Spleen (tissue), 11 donors: ENCODE results near the gene TRAPPC6A. TPM values are rescaled to one million over a fixed set of nuclear protein-coding genes. Genes with fewer than 3 reads are reported as not detected.

ENCODE experiments used
- DNase-seq: peaks from one replicate; pipeline ENCODE4 v3.0.0-alpha.2; 2020
- H3K27ac ChIP-seq, 8 donors: fragments of 200-600 bp; sonication (generic) in 7 of 8; 1 replicate in 4 of 8; 2 replicates in 4 of 8; pipeline versions ENCODE4 v1.5.0 to v1.8.0; 2016 to 2021; ENCODE audit warnings: inconsistent platforms in 4 of 8, mild to moderate bottlenecking in 4 of 8, moderate library complexity in 1 of 8
- H3K27me3 ChIP-seq, 7 donors: fragments of 200-600 bp; sonication (generic) in 6 of 7; replicated peaks in 1 of 7; 1 replicate in 4 of 7; 2 replicates in 3 of 7; pipeline versions ENCODE4 v1.5.0 to v1.8.0; 2016 to 2021; ENCODE audit warnings: inconsistent platforms in 3 of 7, mild to moderate bottlenecking in 1 of 7
- H3K36me3 ChIP-seq, 6 donors: fragments of 200-600 bp; sonication (generic) in 5 of 6; 1 replicate in 4 of 6; 2 replicates in 2 of 6; pipeline versions ENCODE4 v1.5.0 to v1.8.0; 2016 to 2021; ENCODE audit warnings: inconsistent platforms in 2 of 6
- H3K4me1 ChIP-seq, 6 donors: fragments of 200-600 bp; sonication (generic) in 5 of 6; 1 replicate in 3 of 6; 2 replicates in 3 of 6; pipeline versions ENCODE4 v1.5.0 to v1.8.0; 2016 to 2021; ENCODE audit warnings: inconsistent platforms in 3 of 6
- H3K4me3 ChIP-seq, 8 donors: fragments of 200-600 bp; sonication (generic) in 7 of 8; 1 replicate in 4 of 8; 2 replicates in 4 of 8; pipeline versions ENCODE4 v1.5.0 to v1.8.0; 2016 to 2021; ENCODE audit warnings: inconsistent platforms in 4 of 8, mild to moderate bottlenecking in 4 of 8, moderate library complexity in 2 of 8
- H3K9me3 ChIP-seq, 8 donors: fragments of 200-600 bp; sonication (generic) in 7 of 8; 1 replicate in 4 of 8; 2 replicates in 4 of 8; pipeline versions ENCODE4 v1.5.0 to v1.8.0; 2016 to 2021; ENCODE audit warnings: inconsistent platforms in 4 of 8
- POLR2A ChIP-seq, 3 donors: fragments of 450-650 bp; IDR thresholded peaks; one replicate each; pipeline ENCODE4 v1.5.1; 2017; ENCODE audit warnings: antibody characterized with exemption in 3 of 3, mild to moderate bottlenecking in 1 of 3
- POLR2AphosphoS5 ChIP-seq, 3 donors: sonication (generic); formaldehyde crosslinking; IDR thresholded peaks; one replicate each; pipeline ENCODE4 v1.5.1; 2017; ENCODE audit warnings: antibody characterized with exemption in 3 of 3
- WGBS, 5 donors: extraction: QIAGEN DNeasy Blood & Tissue Kit in 3 of 5; methylation state at CpG; one replicate each; pipeline versions ENCODE4 v1.1.5 to v1.1.7; 2013 to 2018; 5-methylcytosine and 5-hydroxymethylcytosine counted together
- intact Hi-C: fragments of 100-400 bp; cut with DNase I; formaldehyde crosslinking; loops from one replicate; pipeline ENCODE4 v1.15.0; 2023; ENCODE audit warnings: low total_unique reads
- polyA plus RNA-seq, 3 donors: library from polyadenylated mRNA; stranded (reverse); fragments of 200-250 nt; gene quantifications; one replicate each; pipeline ENCODE4 v1.2.1, GENCODE V29; 2013
- total RNA-seq, 7 donors: library from RNA; depleted of rRNA in 3 of 7; stranded (reverse); fragments of >200 nt in 3 of 7; fragmentation: NEBNext Ultra II Directional in 4 of 7; extraction: Animal tissue kit (Norgen Biotek cat#: 25700) in 4 of 7; gene quantifications; one replicate each; pipeline versions ENCODE4 v1.1.0 to v1.2.1, GENCODE V29; 2016 to 2021
- TF ChIP-seq, protein P1 (sequence below), 11 experiments: fragments of 200-600 bp in 7 of 11; fragments of 450-650 bp in 4 of 11; sonication (generic) in 4 of 11; IDR thresholded peaks in 8 of 11; conservative IDR thresholded peaks in 3 of 11; 1 replicate in 7 of 11; 2 replicates in 4 of 11; pipeline versions ENCODE4 v1.4.0 to v1.8.0; 2016 to 2021; ENCODE audit warnings: antibody characterized with exemption in 11 of 11, inconsistent platforms in 4 of 11, mild to moderate bottlenecking in 1 of 11
- donor health status: healthy with polysubstance abuse.
- donor health status: DM: no; HTN: no; CAD: no; lungs with moderate emphysema.
- donor health status: DM: no; HTN: no; CAD: no.
- donor health status: Bipolar disorder and iron deficiency.
- donor health status: healthy.
- donor health status: DM: no; HTN: no; CAD: no.
- donor health status: DM: yes; HTN: yes; CAD: no.

The TRAPPC6A gene
- total and polyA plus RNA-seq, 10 donors: 25.9 to 109 (median 39.8) TPM

DNA sequence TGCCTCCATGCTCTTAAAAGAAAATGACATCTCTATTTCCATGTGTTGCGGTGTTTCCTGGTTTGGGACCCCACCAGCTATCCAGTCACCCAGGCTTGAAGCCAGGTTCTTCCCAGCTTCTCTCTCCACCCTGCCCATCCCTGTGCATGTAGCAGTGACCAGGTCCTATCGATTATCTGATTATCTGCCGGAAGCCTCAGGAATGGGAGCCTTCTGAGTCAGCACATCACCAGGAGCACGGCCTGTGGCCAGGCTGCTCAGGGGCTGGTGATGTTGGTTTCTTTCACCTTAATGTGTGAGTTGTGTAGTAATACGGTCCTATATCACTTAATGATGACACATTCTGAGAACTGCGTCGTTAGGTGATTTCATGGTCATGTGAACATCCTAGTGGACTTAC, 51.4 kb downstream of the TRAPPC6A start:
- intact Hi-C loops: no loop called here
- Histone ChIP-seq H3K4me1 (peaks cover 3 to 33% (median 22%) of the 10 kb centered on the region in 6 donors), H3K4me3 (no peak overlapping the region), H3K27me3 (no peaks in the 10 kb centered on the region), H3K36me3 (peaks cover 0 to 8% (median 0%) of the 10 kb centered on the region in 6 donors), H3K9me3 (no peaks in the 10 kb centered on the region), H3K27ac (no peak overlapping the region)
- 88 to 97% (median 89%) methylated on average over 7 of the region's 7 CpGs for WGBS, 5 donors
- no peak for DNase-seq
- TF ChIP-seq POLR2AphosphoS5 (IDR thresholded peaks at IDR 0.05): no peak
- TF ChIP-seq, protein P1, sequence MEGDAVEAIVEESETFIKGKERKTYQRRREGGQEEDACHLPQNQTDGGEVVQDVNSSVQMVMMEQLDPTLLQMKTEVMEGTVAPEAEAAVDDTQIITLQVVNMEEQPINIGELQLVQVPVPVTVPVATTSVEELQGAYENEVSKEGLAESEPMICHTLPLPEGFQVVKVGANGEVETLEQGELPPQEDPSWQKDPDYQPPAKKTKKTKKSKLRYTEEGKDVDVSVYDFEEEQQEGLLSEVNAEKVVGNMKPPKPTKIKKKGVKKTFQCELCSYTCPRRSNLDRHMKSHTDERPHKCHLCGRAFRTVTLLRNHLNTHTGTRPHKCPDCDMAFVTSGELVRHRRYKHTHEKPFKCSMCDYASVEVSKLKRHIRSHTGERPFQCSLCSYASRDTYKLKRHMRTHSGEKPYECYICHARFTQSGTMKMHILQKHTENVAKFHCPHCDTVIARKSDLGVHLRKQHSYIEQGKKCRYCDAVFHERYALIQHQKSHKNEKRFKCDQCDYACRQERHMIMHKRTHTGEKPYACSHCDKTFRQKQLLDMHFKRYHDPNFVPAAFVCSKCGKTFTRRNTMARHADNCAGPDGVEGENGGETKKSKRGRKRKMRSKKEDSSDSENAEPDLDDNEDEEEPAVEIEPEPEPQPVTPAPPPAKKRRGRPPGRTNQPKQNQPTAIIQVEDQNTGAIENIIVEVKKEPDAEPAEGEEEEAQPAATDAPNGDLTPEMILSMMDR (IDR thresholded peaks at IDR 0.05 in 8 of 11, conservative IDR thresholded peaks at IDR 0.05 in 3 of 11): no peak
- no peak for TF ChIP-seq POLR2A (IDR thresholded peaks at IDR 0.05)

DNA sequence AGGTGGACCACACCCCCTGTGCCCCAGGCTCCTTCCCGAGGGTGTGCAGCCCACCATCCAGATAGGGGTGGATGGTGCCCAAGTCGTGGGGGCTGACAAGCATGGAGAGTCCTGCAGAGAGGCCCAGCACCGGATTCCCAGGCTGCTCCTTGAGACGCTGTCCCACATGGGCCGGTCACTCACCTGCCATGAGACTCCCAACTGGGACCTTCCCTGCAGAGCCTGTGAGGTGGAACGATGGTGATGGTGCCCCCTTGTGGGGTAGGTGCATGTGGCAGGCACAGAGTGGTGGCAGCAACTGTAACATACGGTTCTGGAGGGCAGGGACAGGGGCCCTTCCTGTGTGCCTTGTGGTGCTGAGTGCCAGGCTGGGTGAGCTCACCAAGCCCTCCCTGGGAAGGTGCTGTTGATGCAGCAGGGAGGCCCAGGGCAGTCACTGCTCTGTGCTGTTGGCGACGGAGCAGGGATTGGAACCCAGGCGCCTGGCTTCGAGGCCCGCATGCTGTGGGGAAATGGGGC, 52.0 kb downstream of the TRAPPC6A start:
- TF ChIP-seq POLR2AphosphoS5 (IDR thresholded peaks at IDR 0.05): peak; percentile 30 to 42 (median 35)
- no peak for TF ChIP-seq POLR2A (IDR thresholded peaks at IDR 0.05)
- TF ChIP-seq, protein P1 (IDR thresholded peaks at IDR 0.05 in 8 of 11, conservative IDR thresholded peaks at IDR 0.05 in 3 of 11): peak; percentile 68 to 87 (median 75)
- H3K9me3 ChIP-seq: no peaks in the 10 kb centered on the region
- DNase-seq: peak; percentile 83
- H3K4me1 ChIP-seq: peaks cover 6 to 34% (median 28%) of the 10 kb centered on the region in 6 donors
- H3K36me3 ChIP-seq: peaks cover 0 to 8% (median 0%) of the 10 kb centered on the region in 6 donors
- H3K4me3 ChIP-seq: no peak overlapping the region
- 55 to 100% (median 61%) methylated on average over 2 to 12 of the region's 12 CpGs for WGBS, 5 donors
- H3K27me3 ChIP-seq: no peaks in the 10 kb centered on the region
- intact Hi-C loops: no loop called here
- H3K27ac ChIP-seq: no peak overlapping the region

DNA sequence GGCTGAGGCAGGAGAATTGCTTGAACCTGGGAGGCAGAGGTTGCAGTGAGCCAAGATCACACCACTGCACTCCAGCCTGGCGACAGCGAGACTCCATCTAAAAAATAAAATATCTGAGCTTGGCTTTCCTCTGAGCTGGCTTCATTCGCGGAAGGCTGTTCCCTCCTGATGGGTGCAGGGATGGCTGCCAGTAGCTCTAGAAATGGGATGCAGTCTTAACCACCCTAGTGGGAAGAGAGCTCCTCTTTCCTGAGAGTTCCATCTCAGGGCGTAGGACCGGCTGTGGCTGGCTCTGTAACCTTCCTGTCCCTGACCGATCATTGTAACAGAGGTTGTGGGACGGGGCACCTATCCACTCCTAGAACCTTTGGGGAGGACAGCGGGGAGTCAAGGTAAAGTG, 52.7 kb downstream of the TRAPPC6A start:
- intact Hi-C loops: no loop called here
- DNase-seq: no peak

DNA sequence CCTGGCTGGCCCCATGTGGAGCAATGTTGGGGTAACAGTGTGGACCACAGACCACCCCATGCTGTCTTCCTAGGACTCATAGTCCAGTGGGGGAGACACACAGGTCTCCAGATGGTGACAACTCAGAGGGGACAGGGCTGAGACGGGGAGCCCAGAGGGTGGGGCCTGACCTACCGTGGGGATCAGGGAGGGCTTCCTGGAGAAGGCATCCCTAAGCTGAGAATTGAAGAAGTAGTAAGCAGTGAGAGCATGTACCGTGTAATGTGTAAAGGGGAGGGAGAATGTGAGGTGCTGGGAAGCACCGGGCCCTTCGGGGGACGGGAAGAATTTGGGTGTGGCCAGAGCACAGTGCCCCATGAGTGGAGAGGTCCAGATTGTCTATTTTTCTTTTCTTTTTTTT, 54.0 kb downstream of the TRAPPC6A start:
- Histone ChIP-seq H3K27ac (no peak overlapping the region), H3K36me3 (peaks cover 0 to 8% (median 0%) of the 10 kb centered on the region in 6 donors), H3K27me3 (no peaks in the 10 kb centered on the region), H3K4me1 (peaks cover 8 to 51% (median 39%) of the 10 kb centered on the region in 6 donors), H3K4me3 (no peak overlapping the region), H3K9me3 (no peaks in the 10 kb centered on the region)
- intact Hi-C loops: no loop called here
- TF ChIP-seq, protein P1 (IDR thresholded peaks at IDR 0.05 in 8 of 11, conservative IDR thresholded peaks at IDR 0.05 in 3 of 11): no peak
- no peak for TF ChIP-seq POLR2AphosphoS5 (IDR thresholded peaks at IDR 0.05)
- no peak for TF ChIP-seq POLR2A (IDR thresholded peaks at IDR 0.05)
- 87 to 96% (median 90%) methylated on average over 6 of the region's 6 CpGs for WGBS, 5 donors
- DNase-seq: no peak

More for the DNA sequence above, 52.7 kb downstream of the TRAPPC6A start:
- H3K4me1 ChIP-seq: peaks cover 7 to 39% (median 31%) of the 10 kb centered on the region in 6 donors
- 84 to 94% (median 90%) methylated on average over 9 of the region's 9 CpGs for WGBS, 5 donors
- no peak overlapping the region for H3K27ac ChIP-seq
- TF ChIP-seq POLR2AphosphoS5 (IDR thresholded peaks at IDR 0.05) (no peak), POLR2A (IDR thresholded peaks at IDR 0.05) (no peak)
- TF ChIP-seq, protein P1 (IDR thresholded peaks at IDR 0.05 in 8 of 11, conservative IDR thresholded peaks at IDR 0.05 in 3 of 11): no peak
- H3K4me3 ChIP-seq: no peak overlapping the region
- no peaks in the 10 kb centered on the region for H3K9me3 ChIP-seq
- H3K27me3 ChIP-seq: no peaks in the 10 kb centered on the region
- peaks cover 0 to 8% (median 0%) of the 10 kb centered on the region in 6 donors for H3K36me3 ChIP-seq
